KMS-11 (cell line): ENCODE results near the gene GALT.

Experiments
- H2AFZ ChIP-seq: fragments of 200-600 bp; sonication (generic); 2 replicates; pipeline ENCODE4 v1.6.1; 2016; ENCODE audit warnings: antibody characterized with exemption, mixed run types, low read depth
- H3K27ac ChIP-seq: fragments of 200-600 bp; sonication (generic); 2 replicates; pipeline ENCODE4 v1.6.1; 2016; ENCODE audit warnings: mild to moderate bottlenecking, mixed run types
- H3K27me3 ChIP-seq: fragments of 200-600 bp; sonication (generic); 2 replicates; pipeline ENCODE4 v1.6.1; 2017; ENCODE audit warnings: mild to moderate bottlenecking, low read depth, mixed run types, moderate library complexity; ENCODE audit not compliant: insufficient read depth
- H3K36me3 ChIP-seq: fragments of 200-600 bp; sonication (generic); 2 replicates; pipeline ENCODE4 v1.6.1; 2017; ENCODE audit warnings: mild to moderate bottlenecking, mixed run types; ENCODE audit not compliant: insufficient read depth
- H3K4me1 ChIP-seq: fragments of 200-600 bp; sonication (generic); 2 replicates; pipeline ENCODE4 v1.6.1; 2016; ENCODE audit warnings: mild to moderate bottlenecking, low read depth, mixed run types; ENCODE audit not compliant: poor library complexity, severe bottlenecking
- H3K4me2 ChIP-seq: fragments of 200-600 bp; sonication (generic); 2 replicates; pipeline ENCODE4 v1.7.0; 2016; ENCODE audit warnings: mild to moderate bottlenecking, mixed run types
- H3K4me3 ChIP-seq: fragments of 200-600 bp; sonication (generic); IDR thresholded peaks from 2 replicates; pipeline ENCODE4 v1.6.1; 2017; ENCODE audit warnings: low read depth, low read length, mixed read lengths; ENCODE audit not compliant: insufficient read depth
- H3K79me2 ChIP-seq: fragments of 200-600 bp; sonication (generic); 2 replicates; pipeline ENCODE4 v1.6.1; 2016; ENCODE audit warnings: low read depth, mixed run types; ENCODE audit not compliant: insufficient read depth
- H3K9ac ChIP-seq: fragments of 200-600 bp; sonication (generic); 2 replicates; pipeline ENCODE4 v1.6.1; 2016; ENCODE audit warnings: mild to moderate bottlenecking, mixed run types
- H4K20me1 ChIP-seq: fragments of 200-600 bp; sonication (generic); 2 replicates; pipeline ENCODE4 v1.6.1; 2016; ENCODE audit warnings: mild to moderate bottlenecking, mixed run types; ENCODE audit not compliant: insufficient read depth
- TF ChIP-seq, protein P1 (sequence below): fragments of 200-600 bp; sonication (generic); conservative IDR thresholded peaks from 2 replicates; pipeline ENCODE4 v1.6.1; 2017; ENCODE audit warnings: low read depth, mild to moderate bottlenecking, antibody characterized with exemption, low read length, moderate library complexity, mixed read lengths

GALT gene

DNA sequence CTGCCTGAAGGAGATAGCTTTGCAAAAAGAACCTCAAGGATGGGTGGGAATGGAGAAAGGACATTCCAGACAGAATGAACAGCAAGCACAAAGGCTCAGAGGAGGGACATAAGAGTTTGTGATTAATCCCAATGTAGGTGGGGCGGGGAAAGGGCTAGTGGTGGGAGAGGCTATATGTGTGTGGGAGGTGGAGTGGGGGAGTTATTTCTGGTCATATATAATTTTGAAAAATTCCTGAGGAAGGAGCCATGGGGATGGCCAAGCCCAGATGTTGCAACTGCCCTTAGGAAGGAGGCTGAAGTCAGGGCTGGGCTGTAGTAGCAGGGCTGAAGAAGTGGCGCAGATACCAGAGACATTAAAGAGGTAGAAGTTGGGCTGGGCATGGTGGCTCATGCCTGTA lies 29.4 kb downstream of the GALT start:
- Histone ChIP-seq H3K4me2 (no peak overlapping the region), H3K27me3 (no peaks in the 10 kb centered on the region), H3K9ac (no peak overlapping the region)

DNA sequence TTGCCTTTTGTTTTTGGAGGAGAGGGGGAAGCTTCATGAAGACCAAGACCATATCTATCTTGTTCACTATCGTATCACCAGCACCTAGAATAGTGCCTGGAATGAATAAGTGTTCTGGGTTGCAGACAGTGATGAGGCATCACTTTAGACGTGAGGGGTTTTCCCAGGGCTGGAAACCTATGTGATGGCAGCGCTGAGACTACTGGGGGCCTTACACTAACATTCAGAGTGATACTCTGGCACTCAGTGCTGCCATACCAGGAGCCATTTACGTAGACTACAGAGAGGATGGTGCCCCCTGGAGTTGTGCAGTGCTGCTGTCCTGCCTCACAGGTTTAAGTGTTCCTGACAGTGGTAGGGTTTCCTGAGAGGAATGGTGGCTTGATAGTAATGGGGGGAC lies 37.7 kb downstream of the GALT start:
- Histone ChIP-seq H3K27me3 (no peaks in the 10 kb centered on the region), H3K9ac (no peak overlapping the region), H3K4me1 (no peaks in the 10 kb centered on the region), H3K4me3 (no peak overlapping the region), H3K4me2 (no peak overlapping the region), H3K79me2 (no peaks in the 10 kb centered on the region), H2AFZ (no peak overlapping the region), H3K36me3 (no peaks in the 10 kb centered on the region), H4K20me1 (no peaks in the 10 kb centered on the region), H3K27ac (no peak overlapping the region)
- TF ChIP-seq, protein P1, sequence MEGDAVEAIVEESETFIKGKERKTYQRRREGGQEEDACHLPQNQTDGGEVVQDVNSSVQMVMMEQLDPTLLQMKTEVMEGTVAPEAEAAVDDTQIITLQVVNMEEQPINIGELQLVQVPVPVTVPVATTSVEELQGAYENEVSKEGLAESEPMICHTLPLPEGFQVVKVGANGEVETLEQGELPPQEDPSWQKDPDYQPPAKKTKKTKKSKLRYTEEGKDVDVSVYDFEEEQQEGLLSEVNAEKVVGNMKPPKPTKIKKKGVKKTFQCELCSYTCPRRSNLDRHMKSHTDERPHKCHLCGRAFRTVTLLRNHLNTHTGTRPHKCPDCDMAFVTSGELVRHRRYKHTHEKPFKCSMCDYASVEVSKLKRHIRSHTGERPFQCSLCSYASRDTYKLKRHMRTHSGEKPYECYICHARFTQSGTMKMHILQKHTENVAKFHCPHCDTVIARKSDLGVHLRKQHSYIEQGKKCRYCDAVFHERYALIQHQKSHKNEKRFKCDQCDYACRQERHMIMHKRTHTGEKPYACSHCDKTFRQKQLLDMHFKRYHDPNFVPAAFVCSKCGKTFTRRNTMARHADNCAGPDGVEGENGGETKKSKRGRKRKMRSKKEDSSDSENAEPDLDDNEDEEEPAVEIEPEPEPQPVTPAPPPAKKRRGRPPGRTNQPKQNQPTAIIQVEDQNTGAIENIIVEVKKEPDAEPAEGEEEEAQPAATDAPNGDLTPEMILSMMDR = no peak

More for the DNA sequence above, 29.4 kb downstream of the GALT start:
- H4K20me1 ChIP-seq = no peaks in the 10 kb centered on the region
- H3K4me3 ChIP-seq = no peak overlapping the region
- H3K4me1 ChIP-seq = no peaks in the 10 kb centered on the region
- no peak overlapping the region for H3K27ac ChIP-seq
- H2AFZ ChIP-seq = no peak overlapping the region
- no peaks in the 10 kb centered on the region for H3K79me2 ChIP-seq
- H3K36me3 ChIP-seq = no peaks in the 10 kb centered on the region
- TF ChIP-seq, protein P1 = no peak

DNA sequence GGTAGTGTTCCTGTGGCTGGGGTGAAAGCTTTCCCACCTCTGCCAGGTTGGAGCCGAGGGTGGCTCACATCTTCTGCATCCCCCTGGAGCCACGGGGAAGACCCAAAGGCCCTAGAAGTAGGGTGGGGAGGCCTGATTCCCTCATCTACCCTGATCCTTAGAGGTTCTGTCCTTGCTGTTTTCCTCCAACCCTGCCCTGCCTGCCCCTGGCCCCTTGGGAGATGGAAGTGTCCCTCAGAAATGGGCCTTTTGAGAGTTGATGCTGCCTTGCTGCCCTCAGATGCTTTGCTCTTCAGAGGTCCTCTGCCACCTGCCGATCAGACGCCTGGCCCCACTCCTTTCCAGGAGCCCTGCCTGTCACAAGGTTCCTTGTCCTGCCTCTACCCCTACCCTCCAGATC lies 38.3 kb downstream of the GALT start:
- H3K27ac ChIP-seq = no peak overlapping the region
- no peaks in the 10 kb centered on the region for H3K27me3 ChIP-seq
- no peaks in the 10 kb centered on the region for H3K79me2 ChIP-seq
- no peak overlapping the region for H3K4me2 ChIP-seq
- no peak overlapping the region for H2AFZ ChIP-seq
- H3K4me3 ChIP-seq = no peak overlapping the region
- TF ChIP-seq, protein P1 = no peak
- no peaks in the 10 kb centered on the region for H4K20me1 ChIP-seq
- H3K4me1 ChIP-seq = no peaks in the 10 kb centered on the region
- H3K36me3 ChIP-seq = no peaks in the 10 kb centered on the region
- H3K9ac ChIP-seq = no peak overlapping the region

DNA sequence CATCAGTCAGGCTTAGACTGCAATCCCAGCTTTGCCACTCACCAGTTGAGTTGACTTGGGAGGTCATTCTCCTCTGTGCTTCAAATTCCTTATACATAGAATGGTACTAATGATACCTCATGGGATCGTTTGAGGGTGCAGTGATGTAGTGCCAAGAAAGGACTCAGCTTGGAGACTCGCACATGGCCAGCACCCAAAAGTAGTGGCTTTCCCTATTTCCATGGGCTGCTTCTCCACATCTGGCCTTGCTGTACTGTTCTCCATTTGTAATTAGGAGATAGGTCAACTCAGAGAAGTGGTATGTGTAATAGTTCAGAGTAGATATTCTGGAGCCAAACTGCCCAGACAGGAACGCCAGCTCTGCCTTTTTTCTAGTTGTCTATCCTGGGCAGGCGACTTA lies 39.1 kb downstream of the GALT start:
- TF ChIP-seq, protein P1 = no peak
- H3K27ac ChIP-seq = no peak overlapping the region
- H4K20me1 ChIP-seq = no peaks in the 10 kb centered on the region
- no peak overlapping the region for H3K4me3 ChIP-seq
- no peaks in the 10 kb centered on the region for H3K79me2 ChIP-seq
- no peak overlapping the region for H3K4me2 ChIP-seq
- H3K27me3 ChIP-seq = no peaks in the 10 kb centered on the region
- H3K36me3 ChIP-seq = no peaks in the 10 kb centered on the region
- H3K4me1 ChIP-seq = no peaks in the 10 kb centered on the region
- H2AFZ ChIP-seq = no peak overlapping the region
- H3K9ac ChIP-seq = no peak overlapping the region

DNA sequence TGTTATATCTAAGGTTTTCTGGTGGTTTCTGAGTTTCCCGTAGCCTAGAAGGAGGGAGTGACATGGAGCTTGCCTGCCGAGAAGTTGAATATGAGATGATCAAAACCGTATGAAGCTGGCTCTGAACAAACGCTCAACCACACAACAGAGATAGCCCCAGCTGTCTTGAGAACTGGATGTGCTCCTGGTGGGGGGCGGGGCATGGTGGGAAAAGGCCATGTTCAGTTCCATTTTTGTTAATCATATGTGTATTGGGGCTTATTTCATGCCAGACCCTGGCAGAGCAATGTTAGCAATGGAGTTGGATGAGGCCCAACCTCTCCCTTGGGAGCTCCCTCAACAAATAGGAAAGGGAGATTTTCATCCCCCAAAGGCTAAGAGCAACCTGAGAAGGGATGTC lies 39.8 kb downstream of the GALT start:
- no peaks in the 10 kb centered on the region for H3K79me2 ChIP-seq
- H3K4me1 ChIP-seq = no peaks in the 10 kb centered on the region
- no peak overlapping the region for H2AFZ ChIP-seq
- no peak overlapping the region for H3K9ac ChIP-seq
- H3K27me3 ChIP-seq = no peaks in the 10 kb centered on the region
- no peaks in the 10 kb centered on the region for H4K20me1 ChIP-seq
- no peaks in the 10 kb centered on the region for H3K36me3 ChIP-seq
- no peak overlapping the region for H3K4me2 ChIP-seq
- no peak overlapping the region for H3K4me3 ChIP-seq
- no peak overlapping the region for H3K27ac ChIP-seq
- TF ChIP-seq, protein P1 = no peak
